Stimulated activated naive B cell treated with anti-CD40 and anti-IgM and Interleukin-4, amounts not matched to agents 10 μg/mL and 1 μg/mL and 100 μg/mL, for 72 hours (primary cell): ENCODE data around the gene SAFB.

Source experiments
- ATAC-seq, 2 donors: fragments of 150-1000 bp; cut with Tn5 transposase; replicated peaks; 2 replicates each; pipeline ENCODE4 v1.10.0; 2021; ENCODE audit warnings: moderate library complexity in 1 of 2
- DNase-seq: peaks from one replicate; pipeline ENCODE4 v3.0.0; 2021
- H3K27ac Mint-ChIP-seq: one replicate; pipeline ENCODE4 v1.8.0; 2022; ENCODE audit warnings: mild to moderate bottlenecking, mixed read lengths
- H3K27me3 Mint-ChIP-seq, 2 donors: one replicate each; pipeline ENCODE4 v1.8.0; 2022; ENCODE audit warnings: mixed read lengths in 2 of 2
- H3K36me3 Mint-ChIP-seq, 2 donors: one replicate each; pipeline ENCODE4 v1.8.0; 2022; ENCODE audit warnings: mixed read lengths in 2 of 2, mild to moderate bottlenecking in 1 of 2
- H3K4me1 Mint-ChIP-seq, 2 donors: one replicate each; pipeline ENCODE4 v1.8.0; 2022; ENCODE audit warnings: mixed read lengths in 2 of 2, mild to moderate bottlenecking in 1 of 2
- H3K4me3 Mint-ChIP-seq, 2 donors: one replicate each; pipeline ENCODE4 v1.8.0; 2022; ENCODE audit warnings: mild to moderate bottlenecking in 2 of 2, mixed read lengths in 2 of 2, moderate library complexity in 1 of 2
- H3K9me3 Mint-ChIP-seq, 2 donors: one replicate each; pipeline ENCODE4 v1.8.0; 2022; ENCODE audit warnings: mixed read lengths in 2 of 2, mild to moderate bottlenecking in 1 of 2

Gene SAFB

DNA sequence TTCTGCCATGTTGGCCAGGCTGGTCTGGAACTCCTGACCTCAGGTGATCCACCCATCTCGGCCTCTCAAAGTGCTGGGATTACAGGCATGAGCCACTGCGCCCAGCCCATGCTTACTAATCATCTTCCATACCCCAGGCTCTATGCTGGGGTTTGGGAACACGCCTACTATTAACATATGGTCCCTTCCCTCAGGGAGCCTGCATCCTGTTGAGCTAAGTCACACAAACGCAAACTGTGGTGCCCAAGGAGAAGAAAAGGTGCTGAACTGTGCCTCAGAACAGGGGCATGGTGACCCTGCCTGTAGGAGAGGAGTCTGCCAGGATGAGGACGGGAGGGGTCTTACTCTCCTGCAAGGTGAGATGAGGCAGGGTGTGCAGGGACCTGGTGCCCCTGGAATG, 51.8 kb downstream of the SAFB start:
- Mint-ChIP-seq H3K27me3 (no peaks in the 10 kb centered on the region), H3K36me3 (peaks cover 31 to 54% of the 10 kb centered on the region in 2 donors), H3K4me1 (peaks cover 8 to 19% of the 10 kb centered on the region in 2 donors), H3K9me3 (peaks cover 0 to 2% of the 10 kb centered on the region in 2 donors), H3K27ac (peak overlapping the region; percentile 90), H3K4me3 (no peak overlapping the region)
- no peak for DNase-seq
- no peak for ATAC-seq

DNA sequence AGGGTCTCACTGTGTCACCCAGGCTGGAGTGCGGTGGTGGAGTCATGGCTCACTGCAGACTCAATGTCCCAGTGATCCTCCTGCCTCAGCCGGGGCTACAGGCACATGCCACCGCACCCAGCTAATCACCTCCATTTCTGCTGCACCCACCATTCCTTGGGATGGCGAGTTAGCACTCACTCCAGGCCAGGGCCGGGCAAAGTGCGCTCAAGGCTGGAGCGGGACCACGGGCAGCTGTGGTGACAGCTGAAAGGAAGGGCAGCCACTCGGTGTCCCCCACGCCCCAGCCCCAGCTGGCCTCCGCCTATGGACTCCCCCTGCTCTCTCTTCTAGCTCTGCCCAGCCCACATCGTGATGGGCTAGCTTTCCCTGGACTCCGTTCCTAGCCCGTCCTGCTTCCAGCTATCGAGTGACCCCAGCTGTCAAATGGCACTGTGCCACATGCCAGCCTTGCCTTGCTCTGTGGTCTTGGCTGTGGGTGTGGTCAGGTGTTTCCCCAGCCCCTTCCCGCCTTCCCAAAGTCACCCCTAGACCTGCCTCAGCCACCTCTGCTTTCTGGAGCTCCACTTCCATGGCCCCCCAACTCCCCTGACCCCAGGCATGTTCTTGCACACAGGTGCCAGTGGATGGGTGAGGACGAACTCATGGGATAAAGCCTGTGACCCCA, 53.4 kb downstream of the SAFB start:
- DNase-seq: no peak
- Mint-ChIP-seq H3K4me3 (no peak overlapping the region), H3K27ac (peak overlapping the region; percentile 80), H3K4me1 (peaks cover 9 to 21% of the 10 kb centered on the region in 2 donors), H3K9me3 (peaks cover 0 to 2% of the 10 kb centered on the region in 2 donors), H3K36me3 (peaks cover 24 to 48% of the 10 kb centered on the region in 2 donors), H3K27me3 (no peaks in the 10 kb centered on the region)
- no peak for ATAC-seq

DNA sequence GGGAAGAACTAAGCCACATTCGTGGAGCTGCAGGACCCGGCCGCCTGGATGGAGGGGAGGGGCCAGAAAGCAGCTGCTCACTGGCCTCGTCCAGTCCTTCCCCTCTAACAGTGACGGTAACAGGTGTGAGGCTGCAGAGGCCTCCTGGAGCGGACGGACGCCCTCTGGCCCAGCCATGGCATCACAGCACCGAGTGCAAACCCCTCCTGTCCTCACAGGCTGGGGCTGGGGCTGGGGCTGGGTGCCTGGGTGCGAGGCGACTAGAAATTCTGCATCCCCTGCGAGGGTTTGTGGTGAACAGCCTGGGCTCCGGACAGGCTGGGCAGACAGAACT, 53.9 kb downstream of the SAFB start:
- DNase-seq (no peak), ATAC-seq (no peak)
- Mint-ChIP-seq H3K4me3 (no peak overlapping the region), H3K27ac (no peak overlapping the region), H3K36me3 (peaks cover 24 to 45% of the 10 kb centered on the region in 2 donors), H3K4me1 (peaks cover 14 to 26% of the 10 kb centered on the region in 2 donors), H3K9me3 (peaks cover 4% of the 10 kb centered on the region in 2 donors), H3K27me3 (no peaks in the 10 kb centered on the region)

DNA sequence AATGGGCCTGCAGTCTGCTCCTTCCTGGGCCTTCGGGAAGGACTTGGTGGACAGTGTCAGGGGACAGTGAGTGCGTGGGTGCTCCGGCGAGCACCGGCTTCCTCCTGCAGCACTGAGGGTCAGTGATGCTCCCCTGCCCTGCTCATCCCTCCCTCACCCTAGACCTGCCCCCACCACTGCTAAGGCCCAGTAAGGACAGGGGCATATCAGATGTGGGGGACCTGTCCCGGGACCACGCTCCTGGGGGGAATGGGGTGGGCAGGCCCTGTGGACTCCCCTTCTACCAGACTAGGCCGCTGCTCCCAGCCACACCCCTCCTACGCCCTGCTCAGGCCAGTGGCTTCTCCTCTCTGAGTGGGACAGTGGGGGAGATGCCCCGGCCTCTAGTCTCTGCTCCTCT, 54.3 kb downstream of the SAFB start:
- Mint-ChIP-seq H3K27ac (peak overlapping the region; percentile 52), H3K4me3 (peak overlapping the region in 1 of 2 donors; percentile 15)

DNA sequence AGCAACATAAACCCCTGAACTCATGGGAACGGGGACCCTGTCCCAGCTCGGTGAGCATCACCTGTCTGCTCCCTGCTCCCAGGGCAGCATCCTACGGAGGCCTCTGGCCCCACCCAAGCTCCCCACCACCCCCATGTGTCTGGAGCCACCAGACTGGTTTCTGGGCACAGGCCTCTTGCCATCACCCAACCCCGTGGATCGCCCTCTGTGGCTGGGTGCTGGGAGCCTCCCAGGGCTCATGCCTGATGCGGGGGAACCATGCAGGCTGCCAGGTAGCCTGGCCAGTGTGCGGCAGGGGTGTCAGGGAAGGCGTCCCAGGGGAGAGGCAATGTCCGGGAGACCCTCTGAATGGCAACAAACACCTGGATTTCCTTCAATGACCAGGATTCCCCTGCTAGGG, 54.7 kb downstream of the SAFB start:
- H3K36me3 Mint-ChIP-seq: peaks cover 20 to 40% of the 10 kb centered on the region in 2 donors
- H3K4me3 Mint-ChIP-seq: no peak overlapping the region
- H3K27ac Mint-ChIP-seq: peak overlapping the region; percentile 52
- peaks cover 4% of the 10 kb centered on the region in 2 donors for H3K9me3 Mint-ChIP-seq
- DNase-seq (no peak), ATAC-seq (no peak)
- H3K27me3 Mint-ChIP-seq: no peaks in the 10 kb centered on the region
- H3K4me1 Mint-ChIP-seq: peaks cover 20 to 32% of the 10 kb centered on the region in 2 donors

More for the DNA sequence above, 54.3 kb downstream of the SAFB start:
- Mint-ChIP-seq H3K27me3 (no peaks in the 10 kb centered on the region), H3K9me3 (peaks cover 4% of the 10 kb centered on the region in 2 donors), H3K36me3 (peaks cover 24 to 42% of the 10 kb centered on the region in 2 donors), H3K4me1 (peaks cover 18 to 30% of the 10 kb centered on the region in 2 donors)
- ATAC-seq: no peak
- no peak for DNase-seq

DNA sequence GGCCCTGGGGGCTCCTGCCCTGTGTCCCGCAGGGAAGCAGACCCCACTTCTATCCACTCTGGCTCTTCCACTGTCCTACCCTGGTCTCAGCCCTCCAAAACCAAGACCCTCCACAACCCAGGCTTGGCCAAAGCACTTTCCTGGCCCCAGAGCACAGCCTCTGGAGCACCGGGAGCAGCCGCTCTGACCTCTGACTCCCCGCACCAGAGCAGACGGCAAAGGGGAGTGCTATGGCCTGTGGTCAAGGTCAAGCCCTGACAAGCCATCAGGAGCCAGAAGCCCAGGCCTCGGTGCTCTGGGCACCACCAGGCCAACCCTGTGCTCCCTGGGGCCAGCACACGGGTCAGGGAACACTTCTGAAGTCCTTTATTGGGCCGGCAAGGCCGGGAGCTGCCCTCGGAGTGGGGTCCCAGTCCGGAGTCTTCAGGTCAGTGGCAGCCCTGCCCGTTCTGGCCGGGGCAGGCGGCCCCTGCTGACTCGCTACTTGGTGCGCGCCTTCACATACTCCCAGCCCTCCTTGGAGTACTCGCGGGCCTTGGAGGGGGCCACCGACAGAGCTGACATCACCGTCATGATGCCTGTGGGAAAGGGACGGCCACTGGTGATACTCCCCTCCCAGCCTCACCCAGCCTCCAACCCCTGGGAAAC, 55.3 kb downstream of the SAFB start:
- Mint-ChIP-seq H3K27ac (no peak overlapping the region), H3K4me3 (no peak overlapping the region), H3K36me3 (peaks cover 14 to 34% of the 10 kb centered on the region in 2 donors), H3K4me1 (peaks cover 18 to 28% of the 10 kb centered on the region in 2 donors), H3K27me3 (no peaks in the 10 kb centered on the region), H3K9me3 (peaks cover 4% of the 10 kb centered on the region in 2 donors)
- DNase-seq (no peak), ATAC-seq (no peak)

DNA sequence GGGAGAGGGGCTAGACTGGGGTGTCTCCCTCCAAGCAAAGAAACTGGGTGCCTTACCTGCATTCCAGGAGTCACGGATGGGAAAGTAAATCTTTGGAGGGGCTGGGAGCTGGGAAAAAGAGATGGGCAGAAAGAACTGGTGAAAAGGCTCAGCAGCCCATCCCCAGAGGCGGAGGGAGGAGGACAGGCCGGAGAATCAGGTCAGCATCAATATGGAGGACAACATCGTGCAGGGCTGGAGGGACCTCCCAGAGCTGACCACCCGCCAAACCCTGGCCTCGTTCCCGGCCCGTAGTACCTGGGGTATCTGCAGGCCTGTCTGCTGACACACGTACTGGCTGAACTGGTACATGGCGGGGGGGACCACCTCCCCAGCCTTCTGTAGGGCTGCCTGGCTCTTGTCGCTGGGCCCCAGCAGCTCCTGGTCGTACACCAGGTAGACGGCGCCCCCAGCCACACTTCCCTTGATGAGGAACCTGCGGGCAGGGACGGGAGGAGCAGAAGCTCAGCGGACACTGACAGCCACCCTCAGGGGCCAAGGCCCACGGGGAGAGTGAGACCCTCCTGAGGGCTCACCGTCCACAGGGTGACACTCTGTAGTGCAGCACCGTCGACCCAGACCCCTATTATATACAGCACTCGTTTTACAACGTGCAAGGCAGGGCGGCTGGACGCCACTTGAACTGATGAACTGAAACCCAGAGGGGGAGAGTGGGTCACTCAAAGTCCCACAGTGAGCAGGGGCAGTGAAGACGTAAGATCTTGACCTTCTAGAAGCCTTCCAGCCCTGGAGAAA, 56.6 kb downstream of the SAFB start:
- H3K4me1 Mint-ChIP-seq: peaks cover 21 to 28% of the 10 kb centered on the region in 2 donors
- no peaks in the 10 kb centered on the region for H3K27me3 Mint-ChIP-seq
- peaks cover 9 to 25% of the 10 kb centered on the region in 2 donors for H3K36me3 Mint-ChIP-seq
- H3K27ac Mint-ChIP-seq: peak overlapping the region; percentile 97
- H3K4me3 Mint-ChIP-seq: peak overlapping the region; percentile 85 to 88
- DNase-seq (no peak), ATAC-seq (peak; percentile 0 to 3)
- peaks cover 2 to 4% of the 10 kb centered on the region in 2 donors for H3K9me3 Mint-ChIP-seq

DNA sequence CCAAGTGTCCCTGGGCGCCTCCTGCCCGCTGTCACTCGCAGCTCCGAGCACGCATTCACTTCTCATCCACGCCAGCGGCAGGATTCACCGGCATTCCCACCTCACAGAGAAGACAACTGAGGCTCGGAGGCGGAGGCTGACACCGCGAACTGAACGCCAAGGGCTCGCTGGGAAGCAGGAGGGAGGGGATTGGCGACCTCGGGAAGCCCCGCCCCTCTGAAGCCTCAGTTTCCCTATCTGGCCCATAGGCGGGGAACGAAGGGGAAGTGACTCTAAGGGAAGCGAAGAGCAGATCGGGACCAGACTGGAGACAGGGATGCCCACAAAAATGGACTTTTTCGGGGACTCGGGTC, 57.2 kb downstream of the SAFB start:
- peaks cover 19 to 28% of the 10 kb centered on the region in 2 donors for H3K4me1 Mint-ChIP-seq
- ATAC-seq (peak in 1 of 2 donors; percentile 0), DNase-seq (no peak)
- H3K9me3 Mint-ChIP-seq: peaks cover 2 to 4% of the 10 kb centered on the region in 2 donors
- H3K4me3 Mint-ChIP-seq: peak overlapping the region; percentile 85 to 88
- H3K27me3 Mint-ChIP-seq: no peaks in the 10 kb centered on the region
- peaks cover 9 to 21% of the 10 kb centered on the region in 2 donors for H3K36me3 Mint-ChIP-seq
- peak overlapping the region; percentile 97 for H3K27ac Mint-ChIP-seq

DNA sequence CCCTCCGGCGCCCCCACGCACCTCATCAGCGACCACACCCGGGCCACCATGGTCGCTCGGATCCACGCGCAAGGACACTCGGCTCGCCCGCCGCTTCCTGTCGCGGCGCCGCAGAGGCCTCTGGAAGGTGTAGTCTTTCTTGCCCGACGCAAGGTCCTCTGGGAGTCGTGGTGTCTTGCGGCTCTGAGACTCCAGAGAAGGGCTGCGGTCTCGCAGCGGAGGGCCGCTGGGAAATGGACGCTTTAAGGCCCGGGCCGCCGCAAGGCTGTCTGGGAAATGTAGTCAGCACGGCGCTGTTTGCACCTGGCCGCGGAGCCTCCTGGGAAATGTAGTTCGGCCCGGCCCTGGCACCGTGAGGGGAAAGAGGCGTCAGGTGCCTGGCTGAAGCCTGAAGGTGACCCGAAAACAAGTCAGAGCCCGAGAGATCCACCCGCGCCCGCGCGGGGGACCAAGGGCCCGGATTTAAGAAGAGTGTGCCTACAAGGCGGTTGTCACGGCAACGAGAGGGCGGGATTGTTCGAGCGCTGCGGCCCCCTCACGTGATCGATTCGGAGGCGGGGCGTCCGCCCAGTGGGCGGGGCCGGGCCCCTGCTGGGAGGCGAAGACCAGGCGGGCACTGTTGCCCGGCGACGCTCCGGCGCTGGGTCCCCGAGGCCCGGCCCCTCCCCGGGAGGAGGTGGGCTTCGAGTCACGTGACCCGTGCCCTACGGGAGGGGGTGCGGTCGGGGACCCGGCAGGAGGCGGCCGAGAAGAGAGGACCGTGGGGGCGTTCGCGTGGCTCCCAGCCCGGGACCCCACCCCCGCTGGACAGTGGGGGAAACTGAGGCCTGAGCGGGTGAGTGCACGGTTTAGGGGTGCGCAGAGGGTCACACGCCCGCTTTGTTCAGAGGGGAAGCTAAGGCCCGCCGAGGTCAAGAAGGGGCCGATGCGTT, 57.8 kb downstream of the SAFB start, which contains the start of the genes HSD11B1L and MICOS13:
Gene HSD11B1L (plus strand): TSS at position 591 of the 932 bp plus-strand sequence. CDS start 3,806 bp downstream, outside the sequence.
Gene MICOS13 (minus strand): TSS at position 80 of the 932 bp plus-strand sequence. CDS start 30 bp downstream, at position 50.
- Mint-ChIP-seq H3K4me3 (peak within 1 kb of the TSS; percentile 85 to 88), H3K4me1 (peaks cover 19 to 28% of the 10 kb centered on the region in 2 donors), H3K36me3 (peaks cover 9 to 18% of the 10 kb centered on the region in 2 donors), H3K9me3 (peaks cover 2 to 4% of the 10 kb centered on the region in 2 donors), H3K27ac (peak within 1 kb of the TSS; percentile 97), H3K27me3 (no peaks in the 10 kb centered on the region)
- ATAC-seq (peak; percentile 96), DNase-seq (peak; percentile 98)

DNA sequence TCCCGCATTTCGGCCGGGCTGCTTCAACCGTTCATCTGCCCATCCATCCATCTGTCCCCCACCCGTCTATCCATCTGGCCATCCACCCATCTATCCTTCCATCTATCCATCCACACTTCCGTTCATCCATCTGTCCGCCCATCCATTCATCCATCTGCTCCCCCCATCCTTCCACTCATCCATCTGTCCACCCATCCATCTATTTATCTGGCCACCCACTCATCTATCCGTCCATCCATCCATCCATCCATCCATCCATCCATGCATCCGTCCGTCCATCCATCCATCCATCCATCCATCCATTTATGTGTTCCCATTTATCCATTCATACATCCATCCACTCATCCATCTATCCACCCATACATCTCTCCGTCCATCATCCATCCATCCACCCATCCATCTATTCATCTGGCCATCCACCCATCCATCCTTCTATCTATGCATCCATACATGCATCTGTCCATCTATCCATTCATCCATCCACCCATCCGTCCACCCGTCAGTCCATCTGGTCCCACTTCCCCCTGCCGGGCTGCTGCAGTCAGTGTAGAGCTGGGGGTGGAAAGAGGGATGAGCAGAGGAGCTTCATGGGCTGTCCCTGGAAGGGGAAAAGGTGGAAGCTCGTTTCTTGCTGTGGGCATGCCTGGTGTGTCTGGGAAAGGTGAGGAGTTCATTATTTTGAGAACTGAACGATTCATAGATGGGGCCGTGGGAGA, 58.7 kb downstream of the SAFB start:
- Mint-ChIP-seq H3K27ac (peak overlapping the region; percentile 74), H3K36me3 (peaks cover 9 to 14% of the 10 kb centered on the region in 2 donors), H3K4me3 (peak overlapping the region; percentile 85 to 88), H3K9me3 (peaks cover 2 to 4% of the 10 kb centered on the region in 2 donors), H3K4me1 (peaks cover 22 to 31% of the 10 kb centered on the region in 2 donors), H3K27me3 (no peaks in the 10 kb centered on the region)
- ATAC-seq (no peak), DNase-seq (no peak)

DNA sequence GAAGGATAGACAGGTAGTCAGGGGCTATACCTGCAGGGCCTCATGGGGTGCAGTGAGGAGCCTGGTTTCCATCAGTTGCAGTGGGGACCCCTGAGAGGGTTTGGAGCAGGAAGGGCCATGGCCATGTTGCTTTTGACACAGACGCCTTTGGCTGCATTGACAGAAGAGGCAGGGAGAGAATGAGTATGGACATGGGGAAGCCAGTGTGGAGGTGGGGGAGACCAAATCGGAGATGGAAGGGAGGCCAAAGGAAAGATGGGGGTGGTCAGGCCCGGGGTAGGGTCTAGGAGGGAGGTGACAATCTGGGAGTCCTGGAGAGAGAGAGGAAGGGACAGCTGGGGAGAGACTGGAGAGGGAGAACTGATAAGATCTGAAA, 59.2 kb downstream of the SAFB start:
- Mint-ChIP-seq H3K4me3 (peak overlapping the region; percentile 85 to 88), H3K36me3 (peaks cover 9 to 11% of the 10 kb centered on the region in 2 donors), H3K4me1 (peaks cover 23 to 30% of the 10 kb centered on the region in 2 donors), H3K9me3 (peaks cover 2 to 4% of the 10 kb centered on the region in 2 donors), H3K27me3 (no peaks in the 10 kb centered on the region), H3K27ac (peak overlapping the region; percentile 6)
- no peak for ATAC-seq
- DNase-seq: no peak

DNA sequence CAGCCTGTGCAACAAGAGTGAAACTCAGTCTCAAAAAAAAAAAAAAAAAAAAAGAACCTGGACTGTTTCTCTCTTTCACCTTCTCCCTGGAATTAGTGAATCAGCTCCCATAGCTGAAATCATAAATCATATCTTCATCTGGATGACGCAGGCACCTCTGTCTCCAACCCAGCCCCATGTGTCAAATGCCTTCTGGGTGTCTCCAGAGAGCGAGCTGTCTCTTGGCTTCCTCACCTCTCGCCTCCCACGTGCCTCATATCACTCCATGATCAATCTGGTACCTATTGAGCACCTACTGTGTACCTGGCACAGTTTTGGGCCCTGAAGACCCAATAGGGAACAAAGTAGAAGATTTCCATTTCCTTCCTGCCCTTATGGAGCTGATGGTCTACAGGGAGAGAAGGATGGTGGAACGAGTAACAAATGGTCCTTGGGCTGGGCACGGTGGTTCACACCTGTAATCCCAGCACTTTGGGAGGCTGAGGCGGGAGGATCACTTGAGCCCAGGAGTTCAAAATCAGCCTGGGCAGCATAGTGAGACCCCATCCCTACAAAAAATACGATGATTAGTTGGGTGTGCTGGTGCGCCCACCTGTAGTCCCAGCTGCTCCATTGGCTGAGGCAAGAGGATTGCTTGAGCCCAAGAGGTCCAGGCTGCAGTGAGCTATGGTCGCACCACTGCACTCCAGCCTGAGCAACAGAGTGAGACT, 60.4 kb downstream of the SAFB start:
- peak overlapping the region in 1 of 2 donors; percentile 56 for H3K4me3 Mint-ChIP-seq
- H3K27me3 Mint-ChIP-seq: no peaks in the 10 kb centered on the region
- DNase-seq (no peak), ATAC-seq (no peak)
- H3K36me3 Mint-ChIP-seq: peaks cover 4 to 5% of the 10 kb centered on the region in 2 donors
- peak overlapping the region; percentile 80 for H3K27ac Mint-ChIP-seq
- H3K9me3 Mint-ChIP-seq: peaks cover 4 to 7% of the 10 kb centered on the region in 2 donors
- H3K4me1 Mint-ChIP-seq: peaks cover 25 to 34% of the 10 kb centered on the region in 2 donors
